GM18951 (cell line): Measurements from ENCODE around the gene TXNDC11.

ENCODE experiments used
- POLR2A ChIP-seq: IDR thresholded peaks from 4 replicates; pipeline ENCODE4 v1.6.1; 2011; ENCODE audit warnings: mild to moderate bottlenecking; ENCODE audit not compliant: insufficient read length, insufficient read depth; ENCODE audit errors: extremely low read depth
- in situ Hi-C: fragments of 300-500 bp; cut with MboI; formaldehyde crosslinking; loops from one replicate; pipeline ENCODE4 v1.12.0; 2022; ENCODE audit warnings: low sequenced_read_pairs, mixed read lengths, inconsistent platforms; ENCODE audit not compliant: unreplicated experiment

Gene TXNDC11

DNA sequence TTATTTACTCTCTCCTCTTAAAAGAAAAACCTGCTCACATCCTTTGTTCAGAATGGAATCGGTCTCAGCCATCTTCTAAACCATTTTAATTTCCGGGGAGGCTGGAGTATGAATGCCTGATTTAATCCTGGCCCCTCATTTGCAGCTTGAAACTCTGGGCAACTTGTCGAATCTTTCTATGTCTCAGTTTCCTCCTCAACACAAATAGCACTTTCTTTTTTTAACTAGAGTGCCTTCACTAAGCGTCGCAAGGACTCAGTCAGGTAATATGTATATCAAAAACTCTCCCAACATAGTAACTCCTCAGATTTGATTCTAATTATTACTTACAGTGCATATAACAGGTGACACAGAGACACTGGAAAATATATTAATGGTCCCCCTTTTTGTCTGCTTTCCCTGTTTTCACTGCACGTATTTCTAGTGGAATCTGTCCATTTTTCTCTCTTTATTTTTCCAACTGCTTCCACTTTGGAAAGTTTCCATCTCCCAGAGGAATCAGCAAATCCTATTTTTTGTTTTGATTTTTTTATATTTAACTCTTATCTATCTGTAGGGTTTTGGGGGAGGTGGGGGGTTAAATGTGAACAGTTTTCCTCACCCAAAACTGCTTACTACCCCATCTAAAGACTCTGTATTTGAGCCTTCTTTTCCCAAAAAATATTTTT, 55.8 kb downstream of the TXNDC11 start:
- TF ChIP-seq POLR2A = no peak
- in situ Hi-C loops = no loop called here

DNA sequence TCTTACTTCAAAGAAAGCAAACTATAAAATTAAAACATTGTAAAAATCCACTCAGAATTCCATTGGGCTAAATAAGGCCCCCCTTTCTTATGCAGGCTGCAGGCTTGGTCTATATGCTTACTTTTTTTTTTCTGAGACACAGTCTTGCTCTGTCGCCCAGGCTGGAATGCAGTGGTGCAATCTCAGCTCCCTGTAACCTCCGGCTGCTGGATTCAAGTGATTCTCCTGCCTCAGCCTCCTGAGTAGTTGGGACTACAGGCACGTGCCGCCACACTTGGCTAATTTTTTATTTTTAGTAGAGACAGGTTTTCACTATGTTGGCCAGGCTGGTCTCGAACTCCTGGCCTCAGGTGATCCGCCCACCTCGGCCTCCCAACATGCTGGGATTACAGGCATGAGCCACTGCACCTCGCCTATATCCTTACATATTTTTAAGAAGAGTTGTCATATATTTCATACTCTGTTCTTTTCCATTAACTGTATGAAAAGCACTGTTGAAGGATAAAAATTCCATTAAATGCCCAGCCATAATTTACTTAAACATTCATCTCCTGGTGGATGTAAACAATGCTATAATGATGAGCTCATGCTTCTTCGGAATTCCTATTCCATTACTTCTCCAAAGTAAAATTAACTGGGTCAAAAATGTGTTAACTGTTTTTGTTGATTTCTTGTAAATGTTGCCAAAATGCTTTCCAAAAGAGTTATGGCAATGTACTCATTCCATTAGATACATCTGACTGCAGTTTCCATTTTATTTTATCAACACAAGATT, 56.6 kb downstream of the TXNDC11 start:
- no peak for TF ChIP-seq POLR2A
- in situ Hi-C loops = no loop called here

DNA sequence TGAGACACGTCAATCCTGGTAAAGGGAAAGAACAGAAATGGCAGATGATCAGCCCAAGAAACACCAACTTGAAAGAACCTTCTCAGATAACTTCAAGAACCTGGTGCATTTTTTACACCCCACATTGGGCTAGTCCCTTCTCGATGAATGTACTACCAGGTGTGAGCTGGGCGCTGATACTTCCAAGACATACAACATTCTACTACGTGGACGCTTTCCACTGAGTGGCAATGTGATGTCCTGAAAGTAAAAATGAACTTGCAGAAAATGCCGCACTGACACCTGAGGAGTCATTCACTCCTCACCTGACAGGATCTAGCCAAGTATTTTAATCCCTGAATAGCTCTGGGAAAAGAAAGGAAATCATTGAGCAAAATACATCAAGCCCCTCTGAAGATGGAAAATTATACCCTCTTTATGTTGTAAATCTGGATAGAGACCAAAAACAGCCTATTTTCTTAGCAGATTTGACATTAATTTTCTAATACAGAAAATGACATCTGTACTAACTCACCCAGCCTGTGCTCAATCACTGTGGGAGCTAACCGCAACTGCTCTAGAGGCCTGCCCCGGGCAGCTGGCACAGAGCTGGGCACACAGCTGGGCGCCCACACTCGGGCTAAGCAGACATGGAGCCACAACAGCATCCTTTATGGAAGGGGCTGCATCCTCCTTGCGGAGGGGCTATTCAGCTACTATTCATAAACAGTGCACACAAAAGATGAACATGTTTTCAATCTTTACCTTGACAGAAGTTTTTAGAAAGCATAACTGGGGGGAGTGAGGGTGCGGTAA, 58.2 kb downstream of the TXNDC11 start:
- in situ Hi-C loops = no loop called here
- no peak for TF ChIP-seq POLR2A

DNA sequence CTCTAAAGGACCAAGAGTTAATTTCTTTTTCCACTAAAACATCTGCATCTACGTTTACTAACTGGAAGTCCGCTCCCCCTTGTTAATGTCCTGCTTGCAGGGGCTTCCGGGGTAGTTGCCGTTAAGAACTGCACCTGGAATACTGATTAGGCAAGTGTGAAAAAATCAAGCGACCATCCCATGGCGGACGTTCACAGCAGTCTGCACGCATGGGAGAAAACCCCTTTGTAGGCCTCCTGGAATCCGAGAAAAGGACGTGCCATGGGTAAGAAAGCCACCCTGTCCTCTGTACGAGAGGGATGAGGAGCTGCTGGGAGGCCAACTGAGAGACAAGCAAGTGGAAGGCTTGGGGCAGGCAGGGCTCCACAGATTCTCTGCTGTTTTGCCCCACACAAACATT, 59.5 kb downstream of the TXNDC11 start:
- no peak for TF ChIP-seq POLR2A
- in situ Hi-C loops = no loop called here

DNA sequence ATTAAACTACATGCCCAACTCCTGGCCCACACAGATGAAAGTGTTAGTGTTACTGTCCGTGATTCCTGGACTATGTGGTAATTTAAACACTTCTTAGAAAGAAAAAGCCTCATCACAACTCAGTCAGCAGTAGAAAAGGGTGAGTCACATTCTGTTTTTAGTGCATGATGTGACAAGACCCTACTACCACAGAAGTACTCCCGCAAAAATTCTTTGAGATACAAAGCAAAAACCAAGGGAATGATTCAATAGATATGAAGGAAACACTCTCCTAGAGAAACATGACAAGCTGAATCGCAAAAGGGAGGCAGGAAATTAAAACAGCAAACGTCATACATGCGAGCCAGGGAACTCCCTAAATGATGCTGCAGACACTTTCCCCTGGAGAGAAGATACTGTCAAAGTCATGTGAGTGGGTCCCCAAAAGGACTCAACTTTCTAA, 60.0 kb downstream of the TXNDC11 start:
- in situ Hi-C loops = no loop called here
- no peak for TF ChIP-seq POLR2A

DNA sequence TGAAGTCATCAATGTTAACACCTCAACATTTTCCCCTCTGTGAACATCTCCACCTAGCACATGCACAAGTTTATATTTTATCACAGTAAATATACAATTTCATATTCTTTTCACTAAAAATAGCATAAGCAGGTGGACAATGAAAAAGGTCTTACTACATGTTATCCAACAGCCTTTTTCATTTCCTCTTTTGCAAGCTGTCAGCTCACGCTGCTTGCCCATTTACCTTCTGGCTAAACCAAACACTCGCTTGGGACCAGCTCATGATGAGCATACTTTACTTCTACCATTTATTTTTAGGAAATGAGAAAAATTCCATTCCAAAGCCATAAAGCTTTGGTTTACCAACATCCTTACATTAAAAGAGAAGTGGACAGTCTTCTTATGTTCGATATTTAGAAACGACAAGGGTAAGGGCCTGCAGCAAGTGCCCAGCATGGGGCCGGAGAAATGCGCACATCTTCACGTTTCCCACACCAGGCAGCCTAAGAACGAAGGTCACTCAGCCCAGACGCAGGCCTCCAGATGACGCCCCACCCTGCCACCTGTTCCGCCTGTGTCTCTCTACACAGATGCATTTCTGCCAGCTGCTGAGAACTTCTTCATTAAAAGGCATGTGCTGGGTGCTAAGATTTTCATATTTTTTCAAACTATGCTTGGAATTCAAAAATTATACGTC, 60.5 kb downstream of the TXNDC11 start:
- in situ Hi-C loops = no loop called here
- no peak for TF ChIP-seq POLR2A

DNA sequence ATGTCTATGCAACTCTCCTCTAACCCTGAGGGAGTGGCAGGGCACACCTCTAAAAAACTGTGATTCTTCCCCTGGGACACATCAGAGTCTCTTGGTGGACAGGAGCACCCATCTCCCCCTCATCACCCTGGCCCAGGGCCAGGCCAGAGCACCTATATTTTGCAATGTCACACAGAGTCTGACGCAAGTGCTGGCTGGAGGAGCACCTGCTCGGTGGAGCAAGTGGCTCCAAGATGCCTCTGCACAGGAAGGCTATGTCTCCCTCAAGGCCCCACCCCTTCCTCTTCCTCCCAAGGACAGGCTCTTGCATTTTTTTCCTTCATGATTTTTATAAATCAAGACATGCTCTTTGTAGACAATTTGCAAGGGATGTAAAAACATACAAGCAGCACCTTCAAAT, 61.1 kb downstream of the TXNDC11 start:
- TF ChIP-seq POLR2A = peak; percentile 32
- in situ Hi-C loops = no loop called here

DNA sequence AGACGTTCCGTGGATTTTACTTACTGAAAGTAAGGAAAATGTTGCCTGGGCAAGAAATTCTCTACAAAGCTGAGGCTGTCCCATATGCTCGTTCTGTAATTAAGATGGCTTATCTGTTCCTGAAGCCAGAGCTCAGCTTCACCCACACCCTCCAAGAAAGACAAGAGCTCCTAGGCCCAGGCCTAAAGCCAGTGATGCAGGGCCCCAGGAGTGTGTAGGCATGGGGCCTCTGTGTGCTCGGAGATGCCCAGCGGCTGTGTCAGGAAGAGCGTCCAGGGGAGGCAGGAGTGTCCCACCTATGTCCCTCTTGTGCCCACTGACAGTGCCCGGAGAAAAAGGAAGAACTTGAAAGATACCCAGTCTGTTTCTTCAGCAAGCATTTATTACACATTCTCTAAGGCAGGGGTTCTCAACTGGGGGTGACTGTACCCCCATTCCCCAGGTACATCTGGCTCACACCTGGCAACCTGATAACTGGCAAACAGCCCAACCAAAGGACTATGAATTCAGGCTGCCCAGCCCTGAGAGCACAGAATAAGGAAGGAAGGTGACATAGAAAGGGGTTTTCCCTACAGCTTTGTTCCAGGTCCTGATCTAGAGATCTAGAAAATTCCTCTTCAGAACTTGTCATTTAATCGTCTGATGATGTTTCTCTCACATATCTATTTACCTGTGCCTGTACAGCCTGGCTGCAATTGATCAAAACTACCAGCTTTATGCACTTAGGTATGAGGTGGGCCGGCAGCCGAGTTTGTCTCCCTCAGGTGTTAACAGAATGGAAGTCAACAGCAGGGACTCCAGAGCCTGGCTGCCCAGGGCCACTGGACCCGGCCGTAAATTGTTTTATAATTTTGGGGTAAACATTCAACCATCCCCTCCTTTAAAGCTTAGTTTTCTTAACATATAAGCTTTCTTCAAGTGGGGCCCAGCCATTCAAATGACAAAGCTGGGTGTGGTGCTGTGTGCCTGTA, 62.4 kb downstream of the TXNDC11 start:
- in situ Hi-C loops = no loop called here
- TF ChIP-seq POLR2A = no peak

DNA sequence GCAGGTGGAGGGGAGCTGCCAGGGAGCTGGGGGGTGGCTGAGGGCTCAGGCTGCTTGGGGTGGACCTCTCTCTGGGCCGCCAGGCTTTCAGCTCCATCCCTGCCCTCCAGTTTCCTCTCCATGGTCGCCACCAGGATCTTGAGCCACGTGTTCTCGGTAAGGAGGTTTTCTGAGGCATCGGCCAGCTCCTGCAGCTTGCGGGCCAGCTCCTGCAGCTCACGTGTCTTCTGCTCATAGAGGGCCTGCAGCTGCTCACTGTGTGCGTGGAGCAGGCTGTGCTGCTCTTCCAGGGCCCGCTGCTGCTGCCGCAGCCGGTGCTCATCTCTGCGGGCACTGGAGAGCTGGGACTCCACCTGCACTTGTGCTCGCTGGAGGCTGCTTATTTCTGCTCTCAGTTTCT, 63.4 kb downstream of the TXNDC11 start:
- in situ Hi-C loops = no loop called here
- TF ChIP-seq POLR2A = no peak

DNA sequence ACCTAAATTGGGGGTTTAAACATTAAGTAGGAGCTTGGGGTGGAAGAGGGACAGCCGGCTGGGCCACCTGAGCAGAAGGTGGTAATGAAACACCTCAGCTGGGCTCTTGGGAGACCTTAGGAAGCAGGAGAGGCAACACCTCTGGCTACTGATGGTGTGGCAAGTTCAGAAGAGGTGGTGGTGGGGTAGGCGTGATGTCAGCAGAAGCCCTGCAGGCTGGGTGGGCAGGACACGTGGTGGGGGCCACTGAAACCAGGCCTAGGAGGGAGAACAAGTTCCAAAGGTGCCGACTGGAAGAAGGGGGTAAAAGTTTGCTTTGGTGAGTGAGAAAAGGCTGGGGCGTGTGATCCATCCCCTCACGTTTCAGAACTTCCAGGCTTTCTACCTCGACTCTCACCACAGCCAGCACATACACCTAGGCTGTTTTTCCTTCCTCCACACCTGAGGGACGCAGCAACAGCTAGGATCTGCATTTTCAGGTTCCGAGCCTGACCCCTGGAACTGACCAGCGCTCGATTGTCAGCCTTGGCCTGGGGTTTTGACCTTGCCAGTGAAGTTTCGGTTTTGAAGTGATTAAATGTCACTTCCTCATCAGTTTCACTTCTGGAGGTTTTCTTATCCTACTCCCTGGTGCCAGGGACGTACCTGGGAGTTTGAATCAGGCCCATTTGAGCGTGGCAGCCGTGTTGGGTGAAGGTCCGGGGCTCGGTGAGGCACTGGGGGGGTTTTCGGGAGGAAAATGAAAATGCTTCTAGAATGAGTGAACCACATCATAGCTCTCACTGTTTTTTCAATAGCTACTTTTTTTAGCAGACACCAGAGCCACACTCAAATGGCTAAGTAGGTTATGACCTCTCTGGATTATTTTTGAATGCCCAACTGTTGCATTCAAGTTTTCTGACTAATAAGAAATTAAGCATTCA, 64.4 kb downstream of the TXNDC11 start:
- in situ Hi-C loops = no loop called here

DNA sequence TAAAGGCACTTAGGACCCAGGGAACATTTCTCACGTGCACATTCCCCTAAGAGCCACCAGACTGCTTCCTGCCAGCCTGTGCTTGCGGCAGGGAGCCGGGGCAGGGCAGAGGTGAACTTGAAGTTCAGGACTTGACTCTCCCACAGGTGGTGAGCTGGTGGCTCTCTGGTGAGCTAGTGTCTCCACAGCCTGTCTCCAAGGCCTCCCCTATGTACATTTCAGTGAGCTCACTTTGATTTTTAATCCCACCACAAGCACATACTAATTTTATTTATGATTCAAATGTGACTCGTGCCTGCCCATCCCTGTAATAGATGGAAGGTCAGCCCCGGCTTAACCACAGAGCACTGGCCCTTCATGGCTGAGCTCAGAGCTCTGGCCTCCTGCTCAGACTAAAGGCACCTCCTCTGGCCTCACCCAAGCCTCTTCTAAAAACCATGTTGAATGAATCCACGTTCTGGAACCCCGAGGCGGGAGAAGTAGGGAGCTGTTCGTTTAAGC, 65.2 kb downstream of the TXNDC11 start:
- in situ Hi-C loops = no loop called here
- no peak for TF ChIP-seq POLR2A

More for the DNA sequence above, 64.4 kb downstream of the TXNDC11 start:
- peak; percentile 14 for TF ChIP-seq POLR2A
